Measurements from ENCODE around the gene USP47.

The USP47 gene

GRCh38 chr11:11966354-11966741, 124.6 kb downstream of the USP47 start:
- no peak for DNase-seq (ENCODE audit: low read depth in 3 of 3)

DNA sequence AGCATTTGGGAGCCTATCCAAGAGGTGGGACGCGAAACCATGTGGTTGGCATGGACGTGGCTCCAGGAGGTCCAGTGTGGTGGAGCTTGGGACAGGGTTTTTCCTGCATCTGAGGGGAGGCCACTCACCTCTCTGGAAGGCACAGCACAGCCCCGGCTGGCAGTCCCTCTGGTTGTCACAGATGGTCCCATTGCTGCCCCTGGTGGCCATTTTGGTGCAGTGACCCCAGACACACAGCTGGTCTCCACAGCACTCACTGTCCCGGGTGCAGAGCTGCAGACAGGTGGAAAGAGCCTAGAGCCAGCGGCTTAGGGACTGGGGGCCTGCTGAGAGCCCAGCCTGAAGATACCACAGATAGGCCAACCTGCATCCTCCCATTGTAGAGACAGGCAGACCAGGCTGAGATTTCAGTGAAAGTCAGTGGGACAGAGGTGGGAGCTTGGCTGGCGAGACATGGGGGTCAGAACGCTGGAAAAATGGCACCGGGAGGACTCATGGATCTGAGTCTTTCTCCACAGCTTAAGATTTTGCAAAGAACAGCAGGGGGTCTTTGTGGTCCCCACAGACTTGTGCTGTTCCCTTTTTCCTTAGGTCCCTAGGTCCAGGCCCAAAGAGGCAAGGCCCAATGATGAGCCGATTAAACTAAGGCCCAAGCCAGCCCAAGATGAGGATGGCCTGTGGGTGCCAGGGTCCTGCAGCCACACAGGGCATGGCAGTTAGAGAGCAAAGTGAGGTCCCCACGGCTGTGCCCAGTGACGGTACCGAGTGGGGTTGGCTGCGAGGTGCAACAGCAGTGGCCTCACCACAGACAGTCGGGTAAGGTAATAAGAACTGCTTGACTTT, 125.3 kb downstream of the USP47 start:
- peak; percentile 35 to 76 (median 41) for DNase-seq (ENCODE audit: low read depth in 3 of 3)

DNA sequence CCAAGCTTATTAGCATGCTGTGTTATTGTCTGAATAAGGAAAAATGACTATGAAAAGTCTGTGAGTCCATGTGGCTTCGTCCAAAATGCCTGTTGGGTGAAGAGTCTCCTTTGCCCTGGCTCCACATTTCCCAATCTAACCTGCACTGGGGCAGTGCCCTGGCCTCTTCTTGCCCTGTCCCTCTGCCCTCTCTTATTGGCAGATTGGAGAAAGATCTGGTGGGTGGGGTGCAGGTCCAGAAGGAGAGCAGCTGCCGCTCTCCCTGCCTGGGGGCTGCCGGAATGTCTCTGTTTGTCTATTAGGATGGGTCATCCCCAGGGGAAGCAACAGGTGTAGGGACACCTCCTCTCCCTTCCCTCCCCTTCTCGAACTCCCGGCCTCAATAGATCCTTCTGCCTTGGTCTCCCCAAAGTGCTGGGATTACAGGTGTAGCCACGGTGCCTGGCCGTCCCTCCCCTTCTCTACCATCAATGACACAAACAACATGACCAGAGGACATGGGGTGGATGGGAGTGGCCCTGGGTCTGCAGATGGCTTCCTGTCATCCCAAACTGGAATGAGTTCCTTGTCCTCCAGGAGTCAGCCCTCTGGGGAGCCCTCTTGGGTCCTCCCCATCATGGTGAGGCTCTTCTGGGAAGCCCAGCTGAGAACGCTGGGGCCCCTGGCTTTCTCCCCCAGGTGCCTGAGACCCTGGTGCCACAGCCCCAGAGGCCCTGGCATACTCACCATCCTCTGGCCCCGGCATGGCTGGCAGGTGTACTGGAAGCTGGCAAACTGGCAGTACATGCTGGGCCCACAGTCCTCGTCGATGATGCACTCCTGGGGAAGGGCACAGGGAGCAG, 126.1 kb downstream of the USP47 start:
- DNase-seq (ENCODE audit: low read depth in 3 of 3) = no peak

DNA sequence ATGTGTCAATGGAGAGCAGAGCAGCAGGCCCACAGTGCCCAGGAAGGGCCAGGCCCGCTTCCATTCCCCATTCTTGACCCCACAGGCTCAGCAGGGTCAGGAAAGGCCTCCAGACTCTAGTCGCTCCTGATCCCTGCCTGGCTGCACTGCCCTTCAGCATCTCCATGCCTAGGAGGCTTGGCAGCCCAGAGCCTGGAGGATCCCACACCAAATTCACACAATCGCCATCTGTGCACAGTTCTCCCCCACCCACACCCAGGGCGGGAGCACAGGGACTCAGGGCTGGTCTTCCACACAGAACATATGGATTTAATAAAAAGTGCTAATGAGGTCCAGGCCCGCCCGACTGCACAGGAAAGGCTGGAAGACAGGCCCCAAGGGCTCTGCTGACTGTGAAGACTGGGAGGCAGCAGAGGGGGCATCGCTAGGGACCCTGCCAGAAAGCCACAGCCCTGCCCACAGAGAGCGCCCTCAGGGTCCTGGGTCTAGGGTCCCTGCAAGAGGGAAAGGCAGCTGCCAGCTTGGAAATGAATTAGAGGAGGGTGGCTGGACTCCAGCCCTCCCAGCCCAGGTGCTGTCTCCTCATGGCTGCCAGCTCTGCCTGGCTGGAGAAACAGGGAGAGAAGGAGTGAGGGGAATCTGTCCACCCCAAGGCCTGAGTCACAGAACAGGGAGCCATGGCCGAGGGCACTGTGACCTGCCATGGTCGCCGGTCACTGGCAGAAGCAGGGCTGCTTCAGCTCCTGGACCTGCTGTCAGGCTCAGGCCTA, 126.9 kb downstream of the USP47 start:
- no peak for DNase-seq (ENCODE audit: low read depth in 3 of 3)

DNA sequence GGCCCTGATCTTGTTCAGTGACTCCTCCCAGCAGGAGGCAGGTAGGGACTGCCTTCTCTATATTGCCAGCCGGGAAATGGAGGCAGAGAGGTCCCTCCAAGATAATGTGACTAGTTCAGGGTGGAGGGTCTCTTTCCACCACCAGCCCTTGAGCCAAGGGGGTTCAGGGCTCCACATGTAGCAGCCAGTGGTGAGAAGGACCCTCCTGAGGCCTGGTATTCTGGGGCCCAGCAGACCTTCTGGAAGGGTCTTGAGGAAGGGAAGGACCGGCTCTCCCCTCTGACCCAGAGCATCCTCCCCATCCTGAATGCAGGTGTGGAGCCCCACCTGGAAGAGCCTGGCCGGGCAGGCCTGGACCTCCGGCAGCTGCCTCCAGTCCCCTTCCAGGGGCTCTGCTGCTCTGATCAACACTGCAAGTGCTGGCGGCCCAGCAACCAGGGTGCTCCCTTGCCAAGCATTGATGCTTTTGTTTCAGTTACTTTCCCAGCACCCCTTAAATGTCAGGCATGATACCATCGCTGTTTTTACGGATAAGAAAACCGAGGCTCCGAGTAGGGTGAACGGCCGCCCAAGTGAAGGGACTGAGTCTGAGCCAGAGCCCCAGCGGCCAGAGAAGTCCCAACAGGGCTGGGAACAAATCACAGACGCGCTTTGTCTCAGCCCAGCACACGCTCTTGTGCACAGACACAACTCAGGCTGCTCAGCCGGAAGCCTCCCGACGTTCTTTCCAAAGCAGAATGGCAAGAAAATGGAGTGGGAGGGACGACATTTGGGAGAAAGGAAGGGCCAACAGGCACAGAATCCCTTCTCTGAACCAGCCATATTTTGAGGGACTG, 127.8 kb downstream of the USP47 start:
- DNase-seq (ENCODE audit: low read depth in 3 of 3) = no peak

DNA sequence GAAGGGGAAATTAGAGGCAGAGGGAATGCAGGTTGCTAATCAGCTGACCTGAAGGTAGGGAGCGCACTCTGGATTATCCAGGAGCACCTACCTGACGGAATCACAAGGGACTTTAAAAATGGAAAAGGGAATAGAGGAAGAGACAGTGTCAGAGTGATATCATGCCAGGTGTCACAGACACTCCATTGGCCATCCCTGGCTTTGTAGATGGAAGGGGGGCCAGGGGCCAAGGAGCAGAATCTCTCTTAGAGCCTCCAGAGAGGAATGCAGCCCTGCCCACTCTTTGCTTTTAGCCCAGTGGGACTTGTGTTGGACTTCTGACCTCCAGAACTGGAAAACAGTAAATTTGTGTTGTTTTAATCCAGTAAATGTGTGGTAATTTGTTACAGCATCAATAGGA, 128.8 kb downstream of the USP47 start:
- no peak for DNase-seq (ENCODE audit: low read depth in 3 of 3)

GRCh38 chr11:11971906-11972547, 130.3 kb downstream of the USP47 start:
- DNase-seq (ENCODE audit: low read depth in 3 of 3) = no peak

DNA sequence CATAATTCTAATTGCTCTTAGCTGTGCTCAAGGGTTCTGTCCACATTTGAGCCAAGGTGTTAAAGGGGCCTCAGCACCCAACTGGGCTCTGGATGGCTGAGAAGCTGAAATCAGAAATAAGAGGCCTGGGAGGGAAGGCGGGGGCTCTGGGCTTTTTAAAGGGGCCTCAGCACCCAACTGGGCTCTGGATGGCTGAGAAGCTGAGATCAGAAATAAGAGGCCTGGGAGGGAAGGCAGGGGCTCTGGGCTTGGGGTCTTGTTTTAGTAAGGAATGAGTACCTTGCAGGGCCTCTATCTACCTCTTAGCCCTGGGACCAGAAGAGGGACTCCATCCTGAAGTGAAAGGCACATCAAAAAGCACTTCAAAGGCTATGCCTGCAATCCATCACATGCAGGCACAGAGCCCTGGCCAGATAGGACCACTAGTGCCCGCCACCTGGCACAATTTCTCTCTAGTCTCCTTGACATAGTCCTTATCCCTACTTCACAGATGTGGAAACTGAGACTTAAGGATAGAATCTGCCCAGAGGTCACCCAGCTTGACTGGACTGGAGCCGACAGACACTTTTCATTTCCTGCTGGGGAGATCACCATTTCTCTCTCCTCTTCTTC, 131.1 kb downstream of the USP47 start:
- DNase-seq (ENCODE audit: low read depth in 3 of 3) = no peak

DNA sequence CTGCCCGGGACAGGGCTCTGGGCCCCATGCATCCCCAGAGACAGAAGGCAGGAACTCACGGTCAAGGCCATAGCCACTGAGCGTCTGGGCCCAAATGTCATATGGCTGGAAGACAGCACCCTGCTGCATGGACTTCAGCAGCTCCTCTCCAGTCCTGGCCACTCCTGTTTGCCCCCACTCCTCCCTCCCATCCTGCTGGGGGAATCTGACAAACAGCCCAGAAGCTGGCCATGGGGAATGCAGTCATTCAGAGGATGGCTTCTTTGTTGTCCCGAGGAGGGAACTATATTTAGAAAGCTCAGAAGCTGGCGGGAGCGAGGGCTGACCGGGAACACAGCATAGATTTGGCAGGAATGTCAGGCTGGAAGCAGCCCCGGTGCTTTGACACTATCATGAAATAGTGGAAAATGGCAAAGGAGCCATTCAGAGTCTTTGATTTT, 131.6 kb downstream of the USP47 start:
- DNase-seq (ENCODE audit: low read depth in 3 of 3) = no peak

DNA sequence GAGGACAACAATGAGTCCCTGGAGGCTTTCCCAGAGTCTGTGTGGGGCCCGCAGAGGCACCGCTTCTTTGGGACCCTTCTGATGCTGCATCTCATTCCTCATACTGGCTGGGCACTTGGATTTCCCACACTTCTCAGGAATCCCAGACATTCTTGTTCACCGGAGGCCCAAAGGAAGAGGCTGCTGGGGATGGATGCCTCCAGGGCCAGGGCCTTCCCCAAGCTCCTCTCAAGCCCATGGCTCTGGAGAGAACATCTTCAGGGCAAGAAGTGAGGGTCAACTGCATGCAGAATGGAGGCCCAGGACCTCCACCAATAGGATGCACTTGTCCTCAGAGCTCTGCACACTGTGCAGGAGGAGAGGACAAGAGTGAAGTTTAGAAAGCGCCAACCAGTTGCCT, 132.1 kb downstream of the USP47 start:
- DNase-seq (ENCODE audit: low read depth in 3 of 3) = no peak

GRCh38 chr11:11975201-11976092, 133.7 kb downstream of the USP47 start:
- no peak for DNase-seq (ENCODE audit: low read depth in 3 of 3)

DNA sequence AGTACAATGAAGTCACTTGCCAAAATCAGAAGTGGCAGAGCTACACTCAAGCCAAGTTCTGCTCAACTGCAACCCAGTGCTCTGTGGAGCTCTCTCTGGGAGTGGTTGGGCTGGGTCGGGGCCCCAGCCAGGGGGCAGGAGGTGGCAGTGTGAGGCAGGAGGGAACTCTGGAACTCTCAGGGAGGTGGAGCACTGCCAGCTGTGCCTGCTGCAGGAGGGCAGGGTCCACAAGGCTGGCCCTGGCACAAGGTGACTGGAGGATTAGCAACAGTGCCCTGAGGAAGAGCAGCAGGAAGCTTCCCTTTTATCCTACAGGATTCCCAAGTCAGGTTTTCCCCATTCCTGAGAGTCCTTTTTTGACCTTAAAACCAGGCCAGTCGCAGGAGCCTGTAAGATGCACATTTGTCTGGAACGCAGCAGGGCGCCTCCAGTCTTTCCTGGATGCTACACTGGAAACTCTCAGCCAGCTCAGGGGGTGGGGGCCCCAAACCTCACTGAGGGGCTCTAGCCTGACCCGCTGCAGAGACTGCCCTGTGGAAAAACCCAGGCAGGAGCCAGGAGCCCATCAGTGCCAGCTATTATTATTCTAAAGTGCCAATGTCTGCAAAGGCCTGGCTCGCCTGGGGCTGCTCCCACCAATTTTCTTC, 134.8 kb downstream of the USP47 start:
- DNase-seq (ENCODE audit: low read depth in 3 of 3) = no peak

DNA sequence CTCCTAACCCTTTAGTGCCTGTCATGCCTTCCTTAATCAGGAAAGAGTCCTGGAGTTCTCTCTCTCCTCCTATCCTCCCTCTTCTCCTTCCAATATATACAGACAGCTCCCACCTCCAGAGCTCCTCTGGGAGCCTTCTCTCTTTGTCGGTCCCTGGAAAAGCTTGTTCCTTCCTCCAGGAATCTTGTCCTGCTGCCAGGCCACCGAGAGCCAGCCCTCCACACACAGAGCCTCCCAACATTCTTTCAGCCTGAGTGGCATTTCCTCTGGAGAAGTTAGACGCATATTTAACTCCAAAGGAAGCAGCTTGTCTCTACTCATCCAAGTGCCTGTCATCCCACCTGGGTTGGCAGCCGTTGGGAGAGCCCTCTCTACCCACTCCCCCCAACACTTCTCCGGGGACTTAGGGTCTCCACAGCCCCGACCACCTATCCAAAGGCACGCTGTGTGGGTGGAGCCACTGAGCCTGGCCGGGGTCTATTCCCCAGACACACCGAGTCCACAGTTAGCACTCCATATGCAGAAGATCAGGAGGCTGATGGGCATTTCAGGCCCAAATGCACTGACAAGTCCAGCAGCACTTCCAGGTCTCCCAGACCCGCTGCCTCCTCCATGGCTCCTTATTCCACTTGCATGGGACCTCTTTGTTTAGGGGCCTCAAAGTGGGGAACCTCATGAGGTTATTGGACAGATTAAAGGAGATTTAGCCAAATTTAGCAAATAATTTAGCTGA, 135.6 kb downstream of the USP47 start:
- DNase-seq (ENCODE audit: low read depth in 3 of 3) = no peak

- DNase-seq (ENCODE audit: low read depth in 3 of 3) = no peak
Measured at GRCh38 chr11:11978098-11978637, 136.4 kb downstream of the USP47 start.

DNA sequence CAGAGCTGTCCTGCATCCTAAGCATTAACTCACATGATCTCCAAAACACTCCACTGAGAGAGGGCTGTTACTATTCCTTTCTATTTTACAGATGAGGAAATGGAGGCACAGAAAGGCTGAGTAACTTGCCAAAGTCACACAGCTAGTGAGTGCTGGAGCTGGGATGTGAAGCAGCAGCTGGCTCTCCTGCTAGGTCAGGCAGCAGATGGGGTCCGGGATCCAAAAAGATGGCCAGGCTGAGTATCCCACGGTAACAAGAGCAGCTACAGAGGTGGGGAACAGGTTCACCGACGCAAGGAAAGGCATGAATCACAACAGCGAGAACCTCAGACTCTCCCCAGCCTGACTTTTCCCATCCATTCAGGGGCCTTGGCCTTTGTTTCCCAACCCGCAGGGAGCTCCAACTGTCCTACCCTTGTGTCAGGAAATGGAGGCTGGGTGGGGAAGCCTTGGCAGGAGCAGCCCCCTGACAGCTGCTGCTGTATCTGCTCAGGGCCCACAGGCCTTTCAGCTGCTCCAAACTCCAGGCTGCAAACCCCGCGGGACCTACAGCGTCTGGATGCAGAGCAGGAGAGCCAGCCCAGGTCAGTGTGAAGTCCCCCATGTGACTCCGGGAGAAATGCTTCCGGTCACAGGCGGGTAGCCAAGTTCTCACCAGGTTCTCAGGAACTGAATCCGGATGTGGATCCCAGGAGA, 137.2 kb downstream of the USP47 start:
- DNase-seq (ENCODE audit: low read depth in 3 of 3) = no peak

GRCh38 chr11:11979488-11980117, 137.8 kb downstream of the USP47 start:
- no peak for DNase-seq (ENCODE audit: low read depth in 3 of 3)

- no peak for DNase-seq (ENCODE audit: low read depth in 3 of 3)
Measured at GRCh38 chr11:11980200-11980599, 138.4 kb downstream of the USP47 start.
